Dermis blood vessel endothelial cell (primary cell): ENCODE data around the gene PAX3. TPM values are rescaled to one million over a fixed set of nuclear protein-coding genes. Genes with fewer than 3 reads are reported as not detected.

ENCODE experiments used
- DNase-seq: peaks from one replicate; pipeline ENCODE4 v3.0.0; 2010
- total RNA-seq: library from RNA; depleted of rRNA; stranded (reverse); fragments of >200 nt; gene quantifications from 2 replicates; pipeline ENCODE4 v1.2.3, GENCODE V29; 2014

PAX3 gene
- total RNA-seq, 1 donor from 2014 or later = not detected

GRCh38 chr2:222309766-222310165 is 11.0 kb upstream of the PAX3 start:
- DNase-seq = no peak

GRCh38 chr2:222309361-222309760 is 10.6 kb upstream of the PAX3 start:
- no peak for DNase-seq

GRCh38 chr2:222307978-222308730 is 9.4 kb upstream of the PAX3 start:
- DNase-seq = no peak

GRCh38 chr2:222307143-222307756 is 8.5 kb upstream of the PAX3 start:
- DNase-seq = no peak

GRCh38 chr2:222306393-222307142 is 7.8 kb upstream of the PAX3 start:
- DNase-seq = no peak

- DNase-seq = peak; percentile 51
Measured at GRCh38 chr2:222305516-222306392, 7.0 kb upstream of the PAX3 start.

- no peak for DNase-seq
Measured at GRCh38 chr2:222304737-222305515, 6.1 kb upstream of the PAX3 start.

GRCh38 chr2:222303828-222304736 is 5.3 kb upstream of the PAX3 start:
- no peak for DNase-seq

- DNase-seq = no peak
Measured at GRCh38 chr2:222303045-222303827, 4.4 kb upstream of the PAX3 start.

- no peak for DNase-seq
Measured at GRCh38 chr2:222302178-222303018, 3.6 kb upstream of the PAX3 start.

- no peak for DNase-seq
Measured at GRCh38 chr2:222301796-222302118, 3.0 kb upstream of the PAX3 start.

GRCh38 chr2:222301053-222301795 is 2.4 kb upstream of the PAX3 start:
- no peak for DNase-seq

- no peak for DNase-seq
Measured at GRCh38 chr2:222300726-222301052, 1.9 kb upstream of the PAX3 start.

- DNase-seq = no peak
Measured at GRCh38 chr2:222299906-222300725, 1.3 kb upstream of the PAX3 start.

- DNase-seq = no peak
Measured at GRCh38 chr2:222298001-222298310, 842 bp downstream of the PAX3 start.

GRCh38 chr2:222297600-222297935 is 1.2 kb downstream of the PAX3 start:
- no peak for DNase-seq

GRCh38 chr2:222296911-222297599 is 1.7 kb downstream of the PAX3 start:
- DNase-seq = no peak
